ACHN (cell line): ENCODE results near the gene ANGPTL5.
"Not testable (repeated sequence)": the region's sequence is repeated elsewhere in the genome, so short reads cannot be mapped to it uniquely, and the experiment has no call there.

ENCODE experiments used
- DNase-seq: peaks from one replicate; pipeline ENCODE4 v3.0.0-alpha.2; 2015
- in situ Hi-C: cut with HindIII; loops from 2 replicates; pipeline ENCODE4 v1.10.0; 2017; ENCODE audit warnings: low sequenced_read_pairs, low pct_ligation_motif_present, low pct_unique_long_range_greater_than_20kb

Gene ANGPTL5

GRCh38 chr11:101916422-101916821 lies at the start of gene ANGPTL5:
Gene ANGPTL5 (minus strand): TSS chr11:101916522. CDS start chr11:101907909, 8,613 bp downstream.
- in situ Hi-C loops: no loop called here
- DNase-seq: no peak

GRCh38 chr11:101964200-101964599 lies 47.9 kb upstream of the ANGPTL5 start:
- DNase-seq, in situ Hi-C loops: not testable (repeated sequence)

GRCh38 chr11:101960231-101960630 lies 43.9 kb upstream of the ANGPTL5 start:
- in situ Hi-C loops: no loop called here

GRCh38 chr11:101955701-101956100 lies 39.4 kb upstream of the ANGPTL5 start:
- in situ Hi-C loops: no loop called here
- no peak for DNase-seq

More at GRCh38 chr11:101960231-101960630, 43.9 kb upstream of the ANGPTL5 start:
- DNase-seq: no peak

- in situ Hi-C loops: no loop called here
Observed at GRCh38 chr11:101955278-101955677, 39.0 kb upstream of the ANGPTL5 start.

GRCh38 chr11:101949680-101950220 lies 33.4 kb upstream of the ANGPTL5 start:
- DNase-seq: no peak
- in situ Hi-C loops: no loop called here

More at GRCh38 chr11:101955278-101955677, 39.0 kb upstream of the ANGPTL5 start:
- no peak for DNase-seq

- in situ Hi-C loops: no loop called here
- no peak for DNase-seq
Observed at GRCh38 chr11:101945448-101945847, 29.1 kb upstream of the ANGPTL5 start.

- in situ Hi-C loops: no loop called here
- no peak for DNase-seq
Observed at GRCh38 chr11:101944923-101945322, 28.6 kb upstream of the ANGPTL5 start.

- no peak for DNase-seq
- in situ Hi-C loops: no loop called here
Observed at GRCh38 chr11:101940901-101941520, 24.7 kb upstream of the ANGPTL5 start.

- in situ Hi-C loops: no loop called here
- no peak for DNase-seq
Observed at GRCh38 chr11:101931692-101932091, 15.4 kb upstream of the ANGPTL5 start.

GRCh38 chr11:101929294-101929915 lies 13.1 kb upstream of the ANGPTL5 start:
- DNase-seq: no peak
- in situ Hi-C loops: no loop called here

- no peak for DNase-seq
Observed at GRCh38 chr11:101923554-101923953, 7.2 kb upstream of the ANGPTL5 start.

GRCh38 chr11:101920992-101921391 lies 4.7 kb upstream of the ANGPTL5 start:
- no peak for DNase-seq
- in situ Hi-C loops: no loop called here

More at GRCh38 chr11:101923554-101923953, 7.2 kb upstream of the ANGPTL5 start:
- in situ Hi-C loops: no loop called here

GRCh38 chr11:101917226-101917625 lies 904 bp upstream of the ANGPTL5 start:
- no peak for DNase-seq
- in situ Hi-C loops: no loop called here

GRCh38 chr11:101915791-101916291 lies 481 bp downstream of the ANGPTL5 start:
- in situ Hi-C loops: no loop called here
- peak; percentile 47 for DNase-seq

- peak; percentile 90 for DNase-seq
- in situ Hi-C loops: no loop called here
Observed at GRCh38 chr11:101914738-101915426, 1.4 kb downstream of the ANGPTL5 start, which contains the start of gene CEP126. Gene CEP126 (plus strand): TSS chr11:101915010. CDS start chr11:101915285, 275 bp downstream.

- in situ Hi-C loops: no loop called here
- DNase-seq: peak; percentile 12
Observed at GRCh38 chr11:101914341-101914737, 2.0 kb downstream of the ANGPTL5 start.

- no peak for DNase-seq
- in situ Hi-C loops: no loop called here
Observed at GRCh38 chr11:101913656-101914055, 2.7 kb downstream of the ANGPTL5 start.

- DNase-seq: no peak
- in situ Hi-C loops: no loop called here
Observed at GRCh38 chr11:101912823-101913284, 3.5 kb downstream of the ANGPTL5 start.
